Activated CD4-positive, alpha-beta memory T cell treated with anti-CD3 and anti-CD28 coated beads for 36 hours (primary cell): ENCODE results near the gene PPM1N. TPM values are rescaled to one million over a fixed set of nuclear protein-coding genes. Genes with fewer than 3 reads are reported as not detected.

ENCODE experiments used
- CTCF ChIA-PET: fragments of 350-600 bp; sonication (Branson Sonifier 250); formaldehyde crosslinking; loops from one replicate; lab custom pipeline; 2021; ENCODE audit warnings: antibody characterized with exemption, inconsistent platforms; lab: Charles Lee
- POLR2A ChIA-PET: fragments of 350-600 bp; sonication (Branson Sonifier 250); formaldehyde crosslinking; loops from one replicate; lab custom pipeline; 2021; ENCODE audit warnings: antibody characterized with exemption; lab: Charles Lee
- DNase-seq: peaks from one replicate; pipeline ENCODE4 v3.0.0-alpha.2; 2020
- H3K27ac Mint-ChIP-seq: one replicate; pipeline ENCODE4 v1.8.0; 2021; ENCODE audit warnings: mixed read lengths
- H3K27me3 Mint-ChIP-seq: one replicate; pipeline ENCODE4 v1.8.0; 2021; ENCODE audit warnings: mixed read lengths
- H3K36me3 Mint-ChIP-seq: one replicate; pipeline ENCODE4 v1.8.0; 2021; ENCODE audit warnings: mixed read lengths
- H3K4me1 Mint-ChIP-seq: one replicate; pipeline ENCODE4 v1.8.0; 2021; ENCODE audit warnings: low read depth, mixed read lengths
- H3K4me3 Mint-ChIP-seq: one replicate; pipeline ENCODE4 v1.8.0; 2021; ENCODE audit warnings: mild to moderate bottlenecking, mixed read lengths
- H3K9me3 Mint-ChIP-seq: one replicate; pipeline ENCODE4 v1.8.0; 2021; ENCODE audit warnings: mixed read lengths
- intact Hi-C: fragments of 100-400 bp; cut with micrococcal nuclease; formaldehyde crosslinking; loops from one replicate; pipeline ENCODE4 v1.15.1; 2023
- total RNA-seq, 2 experiments: library from RNA; stranded (reverse); gene quantifications; one replicate each; pipeline ENCODE4 v1.2.3, GENCODE V29; 2021

The PPM1N gene
- total RNA-seq, 2 experiments from 2014 or later = 3.5 to 3.6 TPM

GRCh38 chr19:45494261-45494916, 3.9 kb upstream of the PPM1N start:
- H3K27ac Mint-ChIP-seq = no peak overlapping the region
- POLR2A ChIA-PET = no interaction called here
- intact Hi-C loops = loop anchor here (10.0 kb wide), 1 partner anchor 320 kb away; the partner anchor contains the start of genes BLOC1S3 and TRAPPC6A

GRCh38 chr19:45495178-45495577, 3.1 kb upstream of the PPM1N start:
- ChIA-PET CTCF (interaction anchor here (0.6 to 6.2 kb wide), 8 partner anchors 9 to 147 kb away, joined by 3 to 84 read pairs (median 12); no protein-coding TSS in a partner anchor), POLR2A (interaction anchor here (1.2 to 1.3 kb wide), 2 partner anchors 10 to 16 kb away, joined by 3 to 5 read pairs; no protein-coding TSS in a partner anchor)
- no peak for DNase-seq
- Mint-ChIP-seq H3K9me3 (no peaks in the 10 kb centered on the region), H3K4me1 (peaks cover 33% of the 10 kb centered on the region), H3K36me3 (no peaks in the 10 kb centered on the region), H3K27ac (no peak overlapping the region), H3K4me3 (no peak overlapping the region), H3K27me3 (peaks cover 25% of the 10 kb centered on the region)
- intact Hi-C loops = loop anchor here (5.0 to 10.0 kb wide), 2 partner anchors 320 to 367 kb away; partner anchors contain the start of genes BLOC1S3, FOXA3, SYMPK and TRAPPC6A

More at GRCh38 chr19:45494261-45494916, 3.9 kb upstream of the PPM1N start:
- Mint-ChIP-seq H3K36me3 (no peaks in the 10 kb centered on the region), H3K9me3 (no peaks in the 10 kb centered on the region), H3K4me3 (no peak overlapping the region), H3K27me3 (peaks cover 25% of the 10 kb centered on the region), H3K4me1 (peaks cover 30% of the 10 kb centered on the region)
- CTCF ChIA-PET = interaction anchor here (1.0 to 6.2 kb wide), 7 partner anchors 9 to 148 kb away, joined by 3 to 84 read pairs (median 13); no protein-coding TSS in a partner anchor
- no peak for DNase-seq

- POLR2A ChIA-PET = interaction anchor here (0.8 to 1.3 kb wide), 4 partner anchors 9 to 27 kb away, joined by 3 to 5 read pairs (median 4); no protein-coding TSS in a partner anchor
- Mint-ChIP-seq H3K4me1 (peaks cover 33% of the 10 kb centered on the region), H3K27ac (no peak overlapping the region), H3K36me3 (no peaks in the 10 kb centered on the region), H3K9me3 (no peaks in the 10 kb centered on the region), H3K27me3 (peaks cover 25% of the 10 kb centered on the region), H3K4me3 (peak overlapping the region; percentile 50)
- peak; percentile 60 for DNase-seq
- CTCF ChIA-PET = interaction anchor here (0.7 to 6.2 kb wide), 7 partner anchors 11 to 186 kb away, joined by 3 to 84 read pairs (median 11); partner anchors contain the start of gene FOSB
- intact Hi-C loops = loop anchor here (5.0 to 10.0 kb wide), 2 partner anchors 322 to 366 kb away; partner anchors contain the start of genes BLOC1S3, FOXA3, SYMPK and TRAPPC6A
Measured at GRCh38 chr19:45496349-45496953, 1.8 kb upstream of the PPM1N start.

- Mint-ChIP-seq H3K27ac (peak overlapping the region; percentile 34), H3K4me3 (peak overlapping the region; percentile 45), H3K36me3 (no peaks in the 10 kb centered on the region), H3K9me3 (no peaks in the 10 kb centered on the region), H3K27me3 (peaks cover 20% of the 10 kb centered on the region), H3K4me1 (peaks cover 33% of the 10 kb centered on the region)
- intact Hi-C loops = loop anchor here (1.0 to 10.0 kb wide), 3 partner anchors 9 to 365 kb away; partner anchors contain the start of genes BLOC1S3, FOXA3, SYMPK and TRAPPC6A
- no peak for DNase-seq
- POLR2A ChIA-PET = no interaction called here
- CTCF ChIA-PET = interaction anchor here (1.2 to 6.2 kb wide), 3 partner anchors 8 to 17 kb away, joined by 3 to 84 read pairs (median 4); no protein-coding TSS in a partner anchor
Measured at GRCh38 chr19:45497791-45498190, 452 bp upstream of the PPM1N start.

GRCh38 chr19:45499196-45500180, 1.2 kb downstream of the PPM1N start:
- peak overlapping the region; percentile 28 for H3K4me3 Mint-ChIP-seq
- no peaks in the 10 kb centered on the region for H3K36me3 Mint-ChIP-seq
- no peaks in the 10 kb centered on the region for H3K9me3 Mint-ChIP-seq
- ChIA-PET CTCF (interaction anchor here (0.6 to 6.2 kb wide), 5 partner anchors 14 to 97 kb away, joined by 3 to 84 read pairs (median 5); no protein-coding TSS in a partner anchor), POLR2A (interaction anchor here (0.6 to 1.3 kb wide), 2 partner anchors 14 to 143 kb away, joined by 3 read pairs; no protein-coding TSS in a partner anchor)
- intact Hi-C loops = loop anchor here (5.0 to 10.0 kb wide), 2 partner anchors 325 to 363 kb away; partner anchors contain the start of genes BLOC1S3, FOXA3, SYMPK and TRAPPC6A
- peak; percentile 88 for DNase-seq
- peaks cover 29% of the 10 kb centered on the region for H3K4me1 Mint-ChIP-seq
- no peak overlapping the region for H3K27ac Mint-ChIP-seq
- peaks cover 11% of the 10 kb centered on the region for H3K27me3 Mint-ChIP-seq

DNA sequence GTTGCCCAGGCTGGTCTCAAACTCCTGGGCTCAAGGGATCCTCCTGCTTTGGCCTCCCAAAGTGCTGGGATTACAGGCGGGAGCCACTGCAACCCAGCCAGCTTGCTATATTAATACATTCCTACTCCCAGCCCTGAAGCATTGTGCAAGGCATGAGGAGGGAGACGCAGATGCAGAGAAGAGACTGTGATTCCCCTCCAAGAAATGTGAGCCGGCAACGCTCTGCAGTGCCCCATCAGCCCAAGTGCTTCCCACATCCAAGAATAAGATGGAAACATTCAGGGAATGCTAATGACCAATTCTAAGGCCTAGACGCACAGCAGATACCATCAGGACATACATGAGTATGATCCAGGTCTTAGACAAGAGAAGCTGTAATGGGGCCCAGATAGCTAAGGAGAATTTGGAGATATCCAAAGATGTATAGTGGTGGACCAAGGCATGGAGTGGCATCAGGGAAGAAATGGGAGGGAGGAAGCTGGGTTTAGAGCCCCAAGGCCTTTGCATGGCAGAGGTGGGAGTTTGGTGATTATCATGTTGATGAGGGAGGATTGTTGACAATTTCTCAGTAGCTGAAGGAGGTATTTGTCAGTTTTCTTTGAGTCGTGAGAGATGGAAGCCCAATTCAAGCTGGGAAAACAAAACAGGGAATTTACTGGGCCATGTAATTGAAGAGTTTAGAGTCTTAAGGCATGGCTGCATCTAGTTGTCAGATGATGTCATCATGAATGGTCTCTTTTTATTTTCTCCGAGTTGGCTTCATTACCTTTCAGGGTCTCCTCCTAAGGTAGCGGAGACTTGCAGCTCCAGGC, 2.9 kb downstream of the PPM1N start:
- Mint-ChIP-seq H3K27me3 (peaks cover 4% of the 10 kb centered on the region), H3K4me3 (no peak overlapping the region), H3K4me1 (peaks cover 32% of the 10 kb centered on the region), H3K9me3 (no peaks in the 10 kb centered on the region), H3K27ac (no peak overlapping the region), H3K36me3 (no peaks in the 10 kb centered on the region)
- POLR2A ChIA-PET = no interaction called here
- CTCF ChIA-PET = interaction anchor here (0.9 to 3.2 kb wide), 3 partner anchors 16 to 192 kb away, joined by 3 to 13 read pairs (median 7); no protein-coding TSS in a partner anchor
- DNase-seq = no peak
- intact Hi-C loops = no loop called here

GRCh38 chr19:45501730-45502014, 3.4 kb downstream of the PPM1N start:
- POLR2A ChIA-PET = no interaction called here
- peaks cover 4% of the 10 kb centered on the region for H3K27me3 Mint-ChIP-seq
- CTCF ChIA-PET = interaction anchor here (0.9 to 3.2 kb wide), 3 partner anchors 16 to 192 kb away, joined by 3 to 13 read pairs (median 7); no protein-coding TSS in a partner anchor
- DNase-seq = no peak
- no peaks in the 10 kb centered on the region for H3K9me3 Mint-ChIP-seq
- H3K36me3 Mint-ChIP-seq = no peaks in the 10 kb centered on the region
- peaks cover 34% of the 10 kb centered on the region for H3K4me1 Mint-ChIP-seq
- no peak overlapping the region for H3K27ac Mint-ChIP-seq
- H3K4me3 Mint-ChIP-seq = no peak overlapping the region
- intact Hi-C loops = no loop called here

DNA sequence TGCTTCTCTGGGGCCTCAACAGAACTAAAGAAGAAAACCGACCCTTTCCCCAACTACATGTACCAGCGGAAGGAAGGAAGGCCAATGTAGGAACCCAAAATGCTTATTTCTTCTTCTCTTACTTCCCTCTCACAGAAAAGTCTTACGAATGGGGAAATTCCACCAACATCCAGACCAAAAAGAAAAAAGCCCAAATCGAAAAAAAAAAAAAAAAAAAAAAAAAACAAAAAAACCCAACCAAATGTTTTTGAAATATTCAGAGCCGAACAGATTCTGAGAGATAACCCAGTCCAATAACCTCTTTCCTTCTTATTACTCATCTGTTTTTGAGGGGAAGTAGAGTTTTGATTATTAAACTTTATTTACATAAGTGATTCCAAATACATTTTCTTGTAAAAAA, 3.9 kb downstream of the PPM1N start:
- Mint-ChIP-seq H3K27me3 (peaks cover 4% of the 10 kb centered on the region), H3K36me3 (no peaks in the 10 kb centered on the region), H3K4me3 (no peak overlapping the region), H3K4me1 (peaks cover 33% of the 10 kb centered on the region), H3K9me3 (no peaks in the 10 kb centered on the region), H3K27ac (no peak overlapping the region)
- intact Hi-C loops = no loop called here
- DNase-seq = no peak
- POLR2A ChIA-PET = no interaction called here
- CTCF ChIA-PET = interaction anchor here (2.0 to 3.2 kb wide), 2 partner anchors 17 to 63 kb away, joined by 7 to 13 read pairs; no protein-coding TSS in a partner anchor

- POLR2A ChIA-PET = no interaction called here
- no peaks in the 10 kb centered on the region for H3K27me3 Mint-ChIP-seq
- no peaks in the 10 kb centered on the region for H3K9me3 Mint-ChIP-seq
- H3K4me3 Mint-ChIP-seq = no peak overlapping the region
- no peak for DNase-seq
- peaks cover 21% of the 10 kb centered on the region for H3K4me1 Mint-ChIP-seq
- CTCF ChIA-PET = interaction anchor here (0.9 to 2.0 kb wide), 2 partner anchors 19 to 65 kb away, joined by 3 to 7 read pairs; no protein-coding TSS in a partner anchor
- intact Hi-C loops = no loop called here
- peaks cover 1% of the 10 kb centered on the region for H3K36me3 Mint-ChIP-seq
- no peak overlapping the region for H3K27ac Mint-ChIP-seq
Measured at GRCh38 chr19:45503909-45504308, 5.7 kb downstream of the PPM1N start.
